K562 (cell line): ENCODE measurements around the gene SELENOI. TPM values are rescaled to one million over a fixed set of nuclear protein-coding genes. Genes with fewer than 3 reads are reported as not detected.

Experiments used
- ASH1L ChIP-seq: fragments of 450-650 bp; IDR thresholded peaks from 2 replicates; pipeline ENCODE4 v1.6.1; 2018; ENCODE audit warnings: borderline replicate concordance, mild to moderate bottlenecking, low read depth; ENCODE audit not compliant: partially characterized antibody
- BRF1 ChIP-seq: IDR thresholded peaks from 3 replicates; pipeline ENCODE4 v1.6.1; 2011; ENCODE audit warnings: borderline replicate concordance, mild to moderate bottlenecking; ENCODE audit not compliant: insufficient read length; ENCODE audit errors: extremely low read depth
- EP300 ChIP-seq: IDR thresholded peaks from 2 replicates; pipeline ENCODE4 v1.6.1; 2012; ENCODE audit warnings: low read length, improper control_type of control experiment
- FOXM1 ChIP-seq, 2 experiments: fragments of 450-650 bp in 1 of 2; sonication (generic) in 1 of 2; formaldehyde crosslinking in 1 of 2; IDR thresholded peaks; 2 replicates each; pipeline versions ENCODE4 v1.6.1 to v1.9.0; 2017 to 2022; ENCODE audit warnings: low read depth in 2 of 2, mild to moderate bottlenecking in 2 of 2, missing genetic modification reagents in 1 of 2, moderate library complexity in 1 of 2
- IRF1 ChIP-seq: sonication (generic); formaldehyde crosslinking; IDR thresholded peaks from 2 replicates; pipeline ENCODE4 v1.8.0; 2022; ENCODE audit warnings: missing genetic modification reagents, mild to moderate bottlenecking, borderline replicate concordance
- KDM2B ChIP-seq: fragments of 250-450 bp; sonication (Bioruptor Pico); IDR thresholded peaks from 2 replicates; pipeline ENCODE4 v1.8.0; 2021; ENCODE audit warnings: mild to moderate bottlenecking, moderate library complexity
- L3MBTL2 ChIP-seq: fragments of 450-650 bp; IDR thresholded peaks from 2 replicates; pipeline ENCODE4 v1.6.1; 2016; ENCODE audit warnings: mild to moderate bottlenecking, moderate library complexity
- MAFG ChIP-seq: fragments of 450-650 bp; conservative IDR thresholded peaks from 2 replicates; pipeline ENCODE4 v1.6.1; 2016; ENCODE audit warnings: missing genetic modification characterization, missing compliant biosample characterization
- MGA ChIP-seq: fragments of 450-650 bp; IDR thresholded peaks from 2 replicates; pipeline ENCODE4 v1.6.1; 2016; ENCODE audit warnings: mild to moderate bottlenecking, moderate library complexity
- NFRKB ChIP-seq: fragments of 450-650 bp; IDR thresholded peaks from 2 replicates; pipeline ENCODE4 v1.6.1; 2016; ENCODE audit warnings: low read depth
- SIX5 ChIP-seq, 2 experiments: IDR thresholded peaks; 2 replicates each; pipeline ENCODE4 v1.6.1; 2011; ENCODE audit warnings: low read length in 2 of 2, borderline replicate concordance in 1 of 2, low read depth in 1 of 2, mild to moderate bottlenecking in 1 of 2, moderate library complexity in 1 of 2; ENCODE audit not compliant: insufficient read depth in 1 of 2
- ZNF408 ChIP-seq: fragments of 250-450 bp; sonication (Bioruptor Pico); IDR thresholded peaks from 2 replicates; pipeline ENCODE4 v1.4.0; 2020; ENCODE audit warnings: low read depth, mild to moderate bottlenecking, moderate library complexity
- ZNF764 ChIP-seq: fragments of 250-450 bp; sonication (Bioruptor Pico); IDR thresholded peaks from 2 replicates; pipeline ENCODE4 v1.4.0; 2020; ENCODE audit warnings: low read depth, mild to moderate bottlenecking, moderate library complexity
- polyA plus RNA-seq, 8 experiments: library from polyadenylated mRNA; depleted of rRNA in 4 of 8; stranded (reverse) in 5 of 8; unstranded in 3 of 8; fragments of >200 nt; fragmentation: Nextera tagmentation in 2 of 8; fragmentation: Illumina TruSeq in 1 of 8; extraction: Ambion mirVana in 2 of 8; extraction: Trizol in 1 of 8; gene quantifications; 2 replicates each; pipeline versions ENCODE4 v1.2.1 to v1.2.3, GENCODE V29; 2011 to 2014; ENCODE audit warnings: inconsistent platforms in 1 of 8, missing spikeins in 1 of 8
- total RNA-seq, 7 experiments: library from RNA; depleted of rRNA in 6 of 7; stranded (reverse); fragments of >200 nt in 6 of 7; fragmentation: Illumina TruSeq in 2 of 7; extraction: Trizol in 2 of 7; gene quantifications; 2 replicates each; pipeline versions ENCODE4 v1.2.1 to v1.2.3, GENCODE V29; 2011 to 2021; ENCODE audit warnings: low replicate concordance in 1 of 7
- TF ChIP-seq, protein P1 (sequence below): fragments of 450-650 bp; IDR thresholded peaks from 2 replicates; pipeline ENCODE4 v1.6.1; 2017; ENCODE audit warnings: antibody characterized with exemption

SELENOI gene
- total and polyA plus RNA-seq, 9 of the 15 experiments (the other 6 are each of a cell fraction or from before 2014, with no cell fraction given), result 9.6 to 46.9 (median 24.4) TPM

GRCh38 chr2:26396734-26397298, 50.9 kb downstream of the SELENOI start (continued):
- TF ChIP-seq SIX5 (IDR thresholded peaks at IDR 0.05; ENCODE audit: borderline replicate concordance in 1 of 2, insufficient read depth in 1 of 2, low read depth in 1 of 2, low read length in 2 of 2) (no peak), IRF1 (CRISPR knock-in tag) (no peak), ZNF764 (no peak), L3MBTL2 (no peak), MAFG (tag) (no peak), FOXM1 (IDR thresholded peaks at IDR 0.05; ENCODE audit: low read depth) (no peak; the same call in 1 of the 2 replicates), FOXM1 (CRISPR knock-in tag; IDR thresholded peaks at IDR 0.05; ENCODE audit: low read depth) (no peak), BRF1 (no peak), ASH1L (no peak), NFRKB (no peak), MGA (no peak), EP300 (peak; percentile 68), ZNF408 (CRISPR knock-in tag) (no peak), KDM2B (CRISPR knock-in tag) (no peak)
- TF ChIP-seq, protein P1, sequence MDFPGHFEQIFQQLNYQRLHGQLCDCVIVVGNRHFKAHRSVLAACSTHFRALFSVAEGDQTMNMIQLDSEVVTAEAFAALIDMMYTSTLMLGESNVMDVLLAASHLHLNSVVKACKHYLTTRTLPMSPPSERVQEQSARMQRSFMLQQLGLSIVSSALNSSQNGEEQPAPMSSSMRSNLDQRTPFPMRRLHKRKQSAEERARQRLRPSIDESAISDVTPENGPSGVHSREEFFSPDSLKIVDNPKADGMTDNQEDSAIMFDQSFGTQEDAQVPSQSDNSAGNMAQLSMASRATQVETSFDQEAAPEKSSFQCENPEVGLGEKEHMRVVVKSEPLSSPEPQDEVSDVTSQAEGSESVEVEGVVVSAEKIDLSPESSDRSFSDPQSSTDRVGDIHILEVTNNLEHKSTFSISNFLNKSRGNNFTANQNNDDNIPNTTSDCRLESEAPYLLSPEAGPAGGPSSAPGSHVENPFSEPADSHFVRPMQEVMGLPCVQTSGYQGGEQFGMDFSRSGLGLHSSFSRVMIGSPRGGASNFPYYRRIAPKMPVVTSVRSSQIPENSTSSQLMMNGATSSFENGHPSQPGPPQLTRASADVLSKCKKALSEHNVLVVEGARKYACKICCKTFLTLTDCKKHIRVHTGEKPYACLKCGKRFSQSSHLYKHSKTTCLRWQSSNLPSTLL, result no peak
